C4-2B (cell line): ENCODE results near the gene RPH3AL.
"Not testable (repeated sequence)": the region's sequence is repeated elsewhere in the genome, so short reads cannot be mapped to it uniquely, and the experiment has no call there.

ENCODE experiments used
- H3K27ac ChIP-seq: fragments of 450-650 bp; 2 replicates; pipeline ENCODE4 v1.5.1; 2017
- ZFX ChIP-seq: fragments of 450-650 bp; IDR thresholded peaks from 2 replicates; pipeline ENCODE4 v1.6.1; 2017
- TF ChIP-seq, protein P1 (sequence below): fragments of 450-650 bp; conservative IDR thresholded peaks from 2 replicates; pipeline ENCODE4 v1.5.1; 2017; ENCODE audit warnings: mild to moderate bottlenecking

The RPH3AL gene

DNA sequence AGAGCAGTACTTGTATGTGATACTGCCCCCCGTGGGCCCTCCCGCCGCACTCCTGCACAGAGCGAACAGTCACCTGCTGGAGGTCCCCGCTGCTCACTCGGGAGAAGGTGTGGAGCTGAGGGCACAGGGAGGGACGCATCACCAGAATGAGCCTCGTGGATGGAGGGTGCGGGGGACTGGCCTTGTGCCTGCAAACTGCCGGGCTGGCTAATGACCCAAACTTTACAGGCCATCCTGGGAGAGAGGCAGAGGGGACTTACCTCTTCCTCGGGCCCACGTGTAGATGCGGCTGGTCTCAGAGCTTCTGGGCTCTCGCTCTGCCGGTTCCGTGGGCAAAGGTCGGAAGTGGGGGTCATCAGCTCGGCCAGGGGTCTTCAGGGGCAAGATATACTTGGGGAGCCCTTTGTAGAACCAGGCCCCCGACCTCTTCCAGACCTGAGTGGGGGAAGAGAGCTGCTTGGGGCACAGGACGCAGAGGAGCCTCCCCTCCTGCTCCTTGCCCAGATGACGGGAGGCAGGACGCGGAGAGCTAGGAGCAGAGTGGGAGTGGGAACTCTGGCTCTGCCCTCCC lies 105.7 kb downstream of the RPH3AL start:
- H3K27ac ChIP-seq: no peak overlapping the region
- no peak for TF ChIP-seq ZFX
- TF ChIP-seq, protein P1, sequence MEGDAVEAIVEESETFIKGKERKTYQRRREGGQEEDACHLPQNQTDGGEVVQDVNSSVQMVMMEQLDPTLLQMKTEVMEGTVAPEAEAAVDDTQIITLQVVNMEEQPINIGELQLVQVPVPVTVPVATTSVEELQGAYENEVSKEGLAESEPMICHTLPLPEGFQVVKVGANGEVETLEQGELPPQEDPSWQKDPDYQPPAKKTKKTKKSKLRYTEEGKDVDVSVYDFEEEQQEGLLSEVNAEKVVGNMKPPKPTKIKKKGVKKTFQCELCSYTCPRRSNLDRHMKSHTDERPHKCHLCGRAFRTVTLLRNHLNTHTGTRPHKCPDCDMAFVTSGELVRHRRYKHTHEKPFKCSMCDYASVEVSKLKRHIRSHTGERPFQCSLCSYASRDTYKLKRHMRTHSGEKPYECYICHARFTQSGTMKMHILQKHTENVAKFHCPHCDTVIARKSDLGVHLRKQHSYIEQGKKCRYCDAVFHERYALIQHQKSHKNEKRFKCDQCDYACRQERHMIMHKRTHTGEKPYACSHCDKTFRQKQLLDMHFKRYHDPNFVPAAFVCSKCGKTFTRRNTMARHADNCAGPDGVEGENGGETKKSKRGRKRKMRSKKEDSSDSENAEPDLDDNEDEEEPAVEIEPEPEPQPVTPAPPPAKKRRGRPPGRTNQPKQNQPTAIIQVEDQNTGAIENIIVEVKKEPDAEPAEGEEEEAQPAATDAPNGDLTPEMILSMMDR: no peak

DNA sequence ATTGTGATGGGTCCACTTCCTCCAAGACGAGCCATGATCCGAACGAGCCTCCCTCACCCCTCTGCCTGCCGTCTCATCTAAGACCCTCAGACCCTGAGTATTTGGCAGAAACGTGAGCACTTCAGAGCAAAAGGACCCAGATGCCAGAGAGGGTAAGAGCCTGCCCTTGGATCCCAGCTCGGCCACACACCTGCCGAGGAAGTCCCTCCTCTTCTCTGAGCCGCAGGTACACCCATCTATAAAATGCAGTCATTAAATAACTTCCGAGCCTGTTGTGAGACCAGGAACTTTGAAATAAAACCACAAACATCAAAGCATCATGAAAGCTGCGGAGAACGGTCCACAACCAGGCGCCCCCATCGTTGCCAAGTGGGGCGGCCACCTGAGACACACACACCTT lies 106.4 kb downstream of the RPH3AL start:
- TF ChIP-seq, protein P1: no peak
- TF ChIP-seq ZFX: no peak
- no peak overlapping the region for H3K27ac ChIP-seq

DNA sequence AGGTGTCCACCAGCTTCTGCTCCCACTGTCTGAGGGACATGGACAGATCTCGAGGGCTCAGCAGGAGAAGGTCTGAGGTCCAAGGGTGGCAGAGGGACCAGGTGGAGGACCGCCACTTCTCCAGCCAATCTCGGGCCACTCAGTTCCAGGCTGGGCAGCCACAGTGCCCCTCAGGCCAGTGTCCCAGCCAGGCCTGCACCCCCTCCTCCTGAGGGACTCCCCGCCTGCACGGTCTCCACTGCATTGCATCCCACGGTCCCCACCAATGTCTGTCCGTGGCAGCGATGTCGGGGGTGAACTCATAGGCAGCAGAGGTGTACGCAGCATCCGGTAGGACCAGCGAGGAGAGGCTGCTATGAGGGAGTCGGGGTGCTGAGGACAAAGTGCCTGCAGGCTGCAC lies 107.0 kb downstream of the RPH3AL start:
- no peak overlapping the region for H3K27ac ChIP-seq
- no peak for TF ChIP-seq ZFX
- TF ChIP-seq, protein P1: no peak

DNA sequence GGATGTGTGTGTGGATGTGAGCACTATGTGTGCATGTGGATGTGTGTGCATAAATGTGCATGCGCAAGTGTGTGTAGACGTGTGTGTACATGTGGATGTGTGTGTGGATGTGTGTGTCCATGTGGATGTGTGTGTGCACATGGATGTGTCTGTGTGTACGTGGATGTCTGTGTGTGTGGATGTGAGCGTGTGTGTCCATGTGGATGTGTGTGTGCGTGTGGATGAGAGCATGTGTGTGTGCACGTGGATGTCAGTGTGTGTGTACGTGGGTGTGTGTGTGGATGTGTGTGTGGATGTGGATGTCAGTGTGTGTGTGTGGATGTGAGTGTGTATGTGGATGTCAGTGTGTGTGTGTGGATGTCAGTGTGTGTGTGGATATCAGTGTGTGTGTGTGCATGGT lies 107.6 kb downstream of the RPH3AL start:
- no peak overlapping the region for H3K27ac ChIP-seq
- TF ChIP-seq ZFX: no peak
- TF ChIP-seq, protein P1: no peak

DNA sequence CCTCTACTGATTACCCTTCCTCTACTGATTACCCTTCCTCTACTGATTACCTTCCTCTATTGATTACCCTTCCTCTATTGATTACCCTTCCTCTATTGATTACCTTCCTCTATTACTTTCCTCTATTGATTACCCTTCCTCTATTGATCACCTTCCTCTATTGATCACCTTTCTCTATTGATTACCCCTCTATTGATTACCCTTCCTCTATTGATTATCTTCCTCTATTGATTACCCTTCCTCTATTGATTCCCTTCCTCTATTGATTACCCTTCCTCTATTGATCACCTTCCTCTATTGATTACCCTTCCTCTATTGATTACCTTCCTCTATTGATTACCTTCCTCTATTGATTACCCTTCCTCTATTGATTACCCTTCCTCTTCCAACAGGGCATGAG lies 108.7 kb downstream of the RPH3AL start:
- H3K27ac ChIP-seq: not testable (repeated sequence)

DNA sequence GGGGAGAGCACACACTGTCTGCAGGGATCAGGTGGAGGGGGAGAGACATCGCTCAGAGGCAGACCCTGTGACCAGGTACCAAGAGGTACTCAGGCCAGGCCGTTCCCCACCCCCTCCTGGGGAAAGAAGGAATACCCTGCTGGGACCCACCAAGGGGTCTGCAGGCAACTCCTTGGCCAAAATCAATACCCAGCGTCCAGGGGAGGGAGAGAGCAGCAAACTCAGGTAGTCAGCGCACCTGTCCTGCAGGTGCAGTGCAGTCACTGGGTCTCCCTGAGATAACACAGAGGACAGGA lies 113.7 kb downstream of the RPH3AL start:
- TF ChIP-seq, protein P1: no peak
- no peak for TF ChIP-seq ZFX
- no peak overlapping the region for H3K27ac ChIP-seq

DNA sequence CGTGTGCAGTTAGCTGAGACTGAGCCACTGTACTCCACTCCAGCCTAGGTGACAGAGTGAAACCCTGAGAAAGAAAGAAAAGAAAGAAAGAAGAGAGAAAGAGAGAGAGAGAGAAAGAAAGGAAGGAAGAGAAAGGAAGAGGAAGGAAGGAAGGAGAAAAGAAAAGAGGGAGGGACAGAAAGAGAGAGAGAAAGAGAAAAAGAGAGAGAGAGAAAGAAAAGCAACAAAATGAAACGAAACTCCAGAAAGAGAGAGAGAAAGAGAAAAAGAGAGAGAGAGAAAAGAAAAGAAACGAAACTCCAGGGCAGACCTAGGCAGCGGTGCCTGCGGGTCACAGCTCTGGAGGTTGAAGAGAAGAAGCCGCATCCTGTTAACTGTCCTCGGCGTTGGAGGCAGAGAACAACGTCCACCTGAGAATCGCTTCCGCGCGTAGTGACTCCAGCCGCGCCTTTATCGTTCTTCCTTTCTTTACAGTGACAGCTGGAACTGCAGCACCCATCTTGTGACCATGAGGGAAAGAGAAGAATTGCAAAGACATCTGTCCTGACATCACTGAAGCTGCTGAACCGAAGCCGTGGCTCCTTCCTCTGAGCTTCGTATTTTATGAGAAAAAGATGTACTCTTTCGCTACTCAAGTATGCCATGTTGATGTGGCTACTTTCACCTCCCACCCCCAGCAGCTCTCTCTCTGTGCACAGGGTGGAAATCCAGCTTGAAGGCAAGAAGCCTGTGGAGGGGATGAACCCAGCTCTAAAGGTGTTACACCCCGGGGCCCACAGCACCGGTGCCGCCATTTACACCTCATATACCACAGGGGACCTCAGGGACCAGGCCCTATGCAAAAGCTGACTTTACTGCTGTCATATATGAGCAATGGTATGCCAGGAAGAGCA lies 114.3 kb downstream of the RPH3AL start:
- no peak for TF ChIP-seq ZFX
- TF ChIP-seq, protein P1: no peak
- H3K27ac ChIP-seq: no peak overlapping the region
